ENCODE measurements around the gene TMEM181. TPM values are rescaled to one million over a fixed set of nuclear protein-coding genes. Genes with fewer than 3 reads are reported as not detected.

TMEM181 gene
- total RNA-seq, 4 donors from 2014 or later = 6.6 to 48.3 (median 37.0) TPM

DNA sequence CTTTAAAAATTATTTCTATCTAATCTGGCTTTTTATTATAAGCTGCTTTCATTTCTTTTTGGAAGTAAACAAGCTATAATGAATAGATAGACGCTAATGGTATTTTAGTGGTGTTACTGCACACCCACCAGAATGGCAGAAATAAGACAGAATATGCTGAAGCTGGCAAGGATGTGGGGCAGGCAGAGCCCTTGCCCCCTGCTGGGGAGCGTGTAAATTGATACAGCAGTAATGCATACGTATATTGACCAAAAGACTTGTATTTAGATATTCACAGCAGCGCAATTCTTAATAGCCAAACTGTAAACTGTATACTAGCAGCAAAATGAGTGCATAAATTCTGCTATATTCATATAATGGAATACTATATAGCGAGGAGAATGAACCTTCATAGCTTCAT, 35.3 kb downstream of the TMEM181 start:
- Histone ChIP-seq H3K4me1 (no peaks in the 10 kb centered on the region), H3K4me3 (no peak overlapping the region), H3K9me3 (no peaks in the 10 kb centered on the region), H3K27me3 (no peaks in the 10 kb centered on the region), H3K27ac (no peak overlapping the region), H3K36me3 (peaks cover 0 to 87% (median 0%) of the 10 kb centered on the region in 3 donors)
- TF ChIP-seq POLR2A (IDR thresholded peaks at IDR 0.05) = no peak
- TF ChIP-seq, protein P1, sequence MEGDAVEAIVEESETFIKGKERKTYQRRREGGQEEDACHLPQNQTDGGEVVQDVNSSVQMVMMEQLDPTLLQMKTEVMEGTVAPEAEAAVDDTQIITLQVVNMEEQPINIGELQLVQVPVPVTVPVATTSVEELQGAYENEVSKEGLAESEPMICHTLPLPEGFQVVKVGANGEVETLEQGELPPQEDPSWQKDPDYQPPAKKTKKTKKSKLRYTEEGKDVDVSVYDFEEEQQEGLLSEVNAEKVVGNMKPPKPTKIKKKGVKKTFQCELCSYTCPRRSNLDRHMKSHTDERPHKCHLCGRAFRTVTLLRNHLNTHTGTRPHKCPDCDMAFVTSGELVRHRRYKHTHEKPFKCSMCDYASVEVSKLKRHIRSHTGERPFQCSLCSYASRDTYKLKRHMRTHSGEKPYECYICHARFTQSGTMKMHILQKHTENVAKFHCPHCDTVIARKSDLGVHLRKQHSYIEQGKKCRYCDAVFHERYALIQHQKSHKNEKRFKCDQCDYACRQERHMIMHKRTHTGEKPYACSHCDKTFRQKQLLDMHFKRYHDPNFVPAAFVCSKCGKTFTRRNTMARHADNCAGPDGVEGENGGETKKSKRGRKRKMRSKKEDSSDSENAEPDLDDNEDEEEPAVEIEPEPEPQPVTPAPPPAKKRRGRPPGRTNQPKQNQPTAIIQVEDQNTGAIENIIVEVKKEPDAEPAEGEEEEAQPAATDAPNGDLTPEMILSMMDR (IDR thresholded peaks at IDR 0.05) = peak in 4 of 6 experiments; percentile 9 to 28 (median 18)
- DNase-seq = no peak

- H3K36me3 ChIP-seq = peaks cover 0 to 80% (median 0%) of the 10 kb centered on the region in 3 donors
- TF ChIP-seq, protein P1 (IDR thresholded peaks at IDR 0.05) = no peak
- no peak for TF ChIP-seq POLR2A (IDR thresholded peaks at IDR 0.05)
Measured at GRCh38 chr6:158596861-158597260, 37.0 kb downstream of the TMEM181 start.

DNA sequence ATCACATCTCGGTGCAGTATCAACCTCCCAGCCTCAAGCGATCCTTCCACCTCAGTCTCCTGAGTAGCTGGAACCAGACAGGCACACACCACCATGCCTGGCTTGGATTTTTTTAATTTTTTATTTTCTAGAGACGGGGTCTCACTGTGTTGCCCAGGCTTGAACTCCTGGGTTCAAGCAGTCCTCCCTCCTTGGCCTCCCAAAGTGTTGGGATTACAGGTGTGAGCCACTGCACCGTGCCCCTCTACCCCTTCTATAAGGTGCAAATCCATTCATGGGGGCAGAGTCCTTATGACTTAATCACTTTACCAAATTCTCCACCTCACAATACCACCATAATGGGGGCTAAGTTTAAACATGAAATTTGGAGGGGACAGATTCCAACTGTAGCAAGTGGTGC, 37.7 kb downstream of the TMEM181 start:
- DNase-seq = no peak
- no peaks in the 10 kb centered on the region for H3K27me3 ChIP-seq
- H3K36me3 ChIP-seq = peaks cover 0 to 74% (median 0%) of the 10 kb centered on the region in 3 donors
- H3K9me3 ChIP-seq = no peaks in the 10 kb centered on the region
- TF ChIP-seq, protein P1 (IDR thresholded peaks at IDR 0.05) = no peak
- TF ChIP-seq POLR2A (IDR thresholded peaks at IDR 0.05) = no peak
- no peak overlapping the region for H3K4me3 ChIP-seq
- no peak overlapping the region for H3K27ac ChIP-seq
- H3K4me1 ChIP-seq = no peaks in the 10 kb centered on the region

More at GRCh38 chr6:158596861-158597260, 37.0 kb downstream of the TMEM181 start:
- Histone ChIP-seq H3K27me3 (no peaks in the 10 kb centered on the region), H3K4me3 (no peak overlapping the region), H3K9me3 (no peaks in the 10 kb centered on the region), H3K4me1 (no peaks in the 10 kb centered on the region), H3K27ac (no peak overlapping the region)
- DNase-seq = no peak

DNA sequence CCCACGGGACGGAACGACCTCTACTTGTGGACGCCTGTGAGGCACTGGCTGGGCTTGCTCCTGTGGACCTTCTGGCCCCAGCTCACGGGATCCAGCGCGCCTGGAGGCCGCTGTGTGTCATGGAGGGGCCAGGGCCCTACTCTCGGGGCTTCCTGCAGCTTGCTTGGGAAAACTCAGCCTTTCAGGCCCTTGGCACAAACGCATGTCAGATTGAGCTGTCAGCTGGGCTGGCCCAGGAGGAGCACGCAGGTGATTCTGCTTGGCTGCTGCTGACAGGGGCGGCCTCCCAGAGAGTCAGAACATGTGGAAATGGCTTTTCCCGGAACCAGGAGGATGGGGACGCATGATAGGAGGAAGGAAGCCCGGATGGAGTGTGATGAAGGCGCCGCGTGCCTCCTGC, 39.7 kb downstream of the TMEM181 start:
- Histone ChIP-seq H3K4me1 (no peaks in the 10 kb centered on the region), H3K36me3 (peaks cover 0 to 55% (median 0%) of the 10 kb centered on the region in 3 donors), H3K9me3 (no peaks in the 10 kb centered on the region), H3K27me3 (no peaks in the 10 kb centered on the region), H3K27ac (no peak overlapping the region), H3K4me3 (no peak overlapping the region)
- no peak for TF ChIP-seq POLR2A (IDR thresholded peaks at IDR 0.05)
- TF ChIP-seq, protein P1 (IDR thresholded peaks at IDR 0.05) = no peak
- no peak for DNase-seq

DNA sequence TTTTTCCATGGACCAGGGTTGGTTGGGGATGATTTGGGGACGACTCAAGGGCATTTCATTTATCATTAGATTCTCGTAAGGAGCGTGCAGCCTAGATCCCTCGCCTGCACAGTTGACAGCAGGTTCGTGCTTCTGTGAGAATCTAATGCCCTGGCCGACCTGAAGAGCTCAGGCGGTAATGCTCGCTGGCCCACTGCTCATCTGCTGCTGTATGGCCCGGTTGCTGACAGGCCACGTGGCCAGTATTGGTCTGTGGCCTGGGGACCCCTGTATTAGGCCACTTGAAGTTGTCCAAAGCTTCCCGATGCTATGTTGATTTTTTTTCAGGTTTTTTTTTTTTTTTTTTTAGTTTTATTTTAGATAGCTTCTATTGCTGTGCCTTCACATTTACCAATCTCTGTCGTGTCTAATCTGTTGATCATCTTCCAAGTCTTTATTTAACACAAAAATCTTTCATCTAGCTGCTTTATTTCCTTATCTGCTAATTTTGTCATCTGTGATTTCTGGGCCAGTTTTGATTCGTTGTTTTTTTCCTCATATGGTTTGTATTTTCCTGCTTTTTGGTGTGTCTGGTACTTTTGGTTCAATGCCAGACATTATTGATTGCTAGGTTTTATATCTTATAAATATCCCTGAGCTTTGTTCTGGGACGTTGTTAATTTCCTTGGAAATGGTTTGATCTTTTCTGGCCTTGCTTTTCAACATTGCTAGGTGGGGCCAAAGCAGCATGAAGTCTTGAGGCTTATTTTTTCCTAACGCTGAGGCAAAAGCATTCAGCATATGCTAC, 43.6 kb downstream of the TMEM181 start:
- no peaks in the 10 kb centered on the region for H3K27me3 ChIP-seq
- no peak for TF ChIP-seq POLR2A (IDR thresholded peaks at IDR 0.05)
- TF ChIP-seq, protein P1 (IDR thresholded peaks at IDR 0.05) = no peak
- no peak overlapping the region for H3K27ac ChIP-seq
- no peak overlapping the region for H3K4me3 ChIP-seq
- H3K4me1 ChIP-seq = no peaks in the 10 kb centered on the region
- peaks cover 0 to 59% (median 0%) of the 10 kb centered on the region in 3 donors for H3K36me3 ChIP-seq
- no peak for DNase-seq
- H3K9me3 ChIP-seq = no peaks in the 10 kb centered on the region
